ENCODE data around the gene RABEPK.
"Not testable (repeated sequence)": the region's sequence is repeated elsewhere in the genome, so short reads cannot be mapped to it uniquely, and the experiment has no call there.

GRCh38 chr9:125181756-125182155 is 18.6 kb upstream of the RABEPK start:
- TF ChIP-seq CTCF, POLR2A (IDR thresholded peaks at IDR 0.05): not testable (repeated sequence)
